GM23248 (cell line): ENCODE results near the gene PLPPR1. TPM values are rescaled to one million over a fixed set of nuclear protein-coding genes. Genes with fewer than 3 reads are reported as not detected.

Experiments
- DNase-seq: peaks from one replicate; pipeline ENCODE4 v3.0.0-alpha.2; 2015
- H2AFZ ChIP-seq: fragments of 200-600 bp; sonication (generic); 2 replicates; pipeline ENCODE4 v1.6.1; 2016; ENCODE audit warnings: antibody characterized with exemption
- H3F3A ChIP-seq: fragments of 200-600 bp; sonication (generic); 2 replicates; pipeline ENCODE4 v1.6.1; 2016; ENCODE audit warnings: mild to moderate bottlenecking, antibody characterized with exemption, mixed run types; ENCODE audit not compliant: insufficient read depth
- H3K27ac ChIP-seq: fragments of 200-600 bp; sonication (generic); 2 replicates; pipeline ENCODE4 v1.5.1; 2016; ENCODE audit warnings: mild to moderate bottlenecking
- H3K27me3 ChIP-seq: fragments of 200-600 bp; sonication (generic); replicated peaks from 2 replicates; pipeline ENCODE4 v1.6.1; 2016; ENCODE audit warnings: mild to moderate bottlenecking; ENCODE audit not compliant: insufficient read depth
- H3K36me3 ChIP-seq: fragments of 200-600 bp; sonication (generic); 2 replicates; pipeline ENCODE4 v1.6.1; 2016; ENCODE audit warnings: low read depth, mild to moderate bottlenecking
- H3K4me1 ChIP-seq: fragments of 200-600 bp; sonication (generic); 2 replicates; pipeline ENCODE4 v1.6.1; 2016; ENCODE audit warnings: mild to moderate bottlenecking; ENCODE audit not compliant: insufficient read depth
- H3K4me2 ChIP-seq: fragments of 200-600 bp; sonication (generic); one replicate; pipeline ENCODE4 v1.6.1; 2016; ENCODE audit warnings: mild to moderate bottlenecking; ENCODE audit not compliant: unreplicated experiment
- H3K4me3 ChIP-seq: fragments of 200-600 bp; sonication (generic); 2 replicates; pipeline ENCODE4 v1.5.1; 2016; ENCODE audit warnings: mild to moderate bottlenecking
- H3K79me2 ChIP-seq: fragments of 200-600 bp; sonication (generic); 2 replicates; pipeline ENCODE4 v1.6.1; 2016; ENCODE audit warnings: mild to moderate bottlenecking; ENCODE audit not compliant: insufficient read depth
- H3K9ac ChIP-seq: fragments of 200-600 bp; sonication (generic); 2 replicates; pipeline ENCODE4 v1.6.1; 2016; ENCODE audit warnings: mild to moderate bottlenecking
- H3K9me2 ChIP-seq: fragments of 200-600 bp; sonication (generic); 2 replicates; pipeline ENCODE4 v1.6.1; 2016; ENCODE audit warnings: mixed run types, mild to moderate bottlenecking, moderate library complexity; ENCODE audit not compliant: insufficient read depth
- H3K9me3 ChIP-seq: fragments of 200-600 bp; sonication (generic); one replicate; pipeline ENCODE4 v1.6.1; 2017; ENCODE audit warnings: low read depth
- H4K20me1 ChIP-seq: fragments of 200-600 bp; sonication (generic); 2 replicates; pipeline ENCODE4 v1.6.0; 2016; ENCODE audit not compliant: insufficient read depth
- EZH2 ChIP-seq: fragments of 200-600 bp; sonication (generic); IDR thresholded peaks from 2 replicates; pipeline ENCODE4 v1.6.1; 2018; ENCODE audit warnings: antibody characterized with exemption, mild to moderate bottlenecking; ENCODE audit not compliant: insufficient read depth, poor library complexity, severe bottlenecking
- EZH2phosphoT487 ChIP-seq: fragments of 200-600 bp; sonication (generic); IDR thresholded peaks from 2 replicates; pipeline ENCODE4 v1.6.1; 2018; ENCODE audit warnings: antibody characterized with exemption, moderate library complexity, mild to moderate bottlenecking, low read depth; ENCODE audit not compliant: insufficient read depth
- WGBS, 2 experiments: methylation state at CpG; one replicate each; pipeline ENCODE4 v1.1.6; 2015 to 2017; ENCODE audit warnings: low lambda C conversion rate in 2 of 2, low coverage in 1 of 2; ENCODE audit errors: missing lambda C conversion rate in 2 of 2; 5-methylcytosine and 5-hydroxymethylcytosine counted together
- in situ Hi-C: fragments of 300-500 bp; cut with MboI; formaldehyde crosslinking; loops from 2 replicates; pipeline ENCODE4 v1.15.0; 2020
- polyA plus RNA-seq: library from polyadenylated mRNA; unstranded; fragments of >200 nt; fragmentation: Nextera tagmentation; extraction: Ambion mirVana; gene quantifications from 2 replicates; pipeline ENCODE4 v1.2.1, GENCODE V29; 2016
- total RNA-seq: library from RNA; depleted of rRNA; stranded (reverse); fragments of >200 nt; shearing (Covaris generic); gene quantifications from 2 replicates; pipeline ENCODE4 v1.2.3, GENCODE V29; 2014

Gene PLPPR1
- total and polyA plus RNA-seq, 2 experiments from 2014 or later, result not detected

- Histone ChIP-seq H3K4me3 (no peak overlapping the region), H3K27me3 (no peaks in the 10 kb centered on the region), H3F3A (no peaks in the 10 kb centered on the region), H3K9me2 (no peaks in the 10 kb centered on the region), H3K36me3 (no peaks in the 10 kb centered on the region), H3K4me1 (no peaks in the 10 kb centered on the region), H3K27ac (no peak overlapping the region), H3K79me2 (no peaks in the 10 kb centered on the region), H3K9me3 (no peaks in the 10 kb centered on the region), H4K20me1 (no peaks in the 10 kb centered on the region), H2AFZ (no peak overlapping the region), H3K4me2 (no peak overlapping the region), H3K9ac (no peak overlapping the region)
- peak; percentile 38 for DNase-seq
- in situ Hi-C loops, result no loop called here
- TF ChIP-seq EZH2, result no peak
- TF ChIP-seq EZH2phosphoT487, result no peak
Observed at GRCh38 chr9:101093620-101094019, 65.1 kb downstream of the PLPPR1 start.

- H3K36me3 ChIP-seq, result no peaks in the 10 kb centered on the region
- TF ChIP-seq EZH2phosphoT487, result no peak
- no peak for TF ChIP-seq EZH2
- 9 to 23% methylated on average over 1 of the region's 1 CpG for WGBS, 2 experiments
- no peak overlapping the region for H3K4me2 ChIP-seq
- H3K4me1 ChIP-seq, result no peaks in the 10 kb centered on the region
- H3F3A ChIP-seq, result no peaks in the 10 kb centered on the region
- no peaks in the 10 kb centered on the region for H3K27me3 ChIP-seq
- in situ Hi-C loops, result no loop called here
- no peak overlapping the region for H2AFZ ChIP-seq
- no peak for DNase-seq
- no peaks in the 10 kb centered on the region for H4K20me1 ChIP-seq
- H3K79me2 ChIP-seq, result no peaks in the 10 kb centered on the region
- H3K9me3 ChIP-seq, result no peaks in the 10 kb centered on the region
- no peaks in the 10 kb centered on the region for H3K9me2 ChIP-seq
- H3K4me3 ChIP-seq, result no peak overlapping the region
- H3K9ac ChIP-seq, result no peak overlapping the region
- no peak overlapping the region for H3K27ac ChIP-seq
Observed at GRCh38 chr9:101094686-101095085, 66.2 kb downstream of the PLPPR1 start.

- Histone ChIP-seq H3K27ac (no peak overlapping the region), H3K36me3 (no peaks in the 10 kb centered on the region), H3K4me1 (no peaks in the 10 kb centered on the region), H2AFZ (no peak overlapping the region), H3K4me2 (no peak overlapping the region), H3K9me2 (no peaks in the 10 kb centered on the region), H4K20me1 (no peaks in the 10 kb centered on the region), H3K79me2 (no peaks in the 10 kb centered on the region), H3K9me3 (no peaks in the 10 kb centered on the region), H3K9ac (no peak overlapping the region), H3K4me3 (no peak overlapping the region), H3F3A (no peaks in the 10 kb centered on the region), H3K27me3 (no peaks in the 10 kb centered on the region)
- in situ Hi-C loops, result no loop called here
- TF ChIP-seq EZH2, result no peak
- no peak for TF ChIP-seq EZH2phosphoT487
- 14 to 19% methylated on average over 1 of the region's 1 CpG for WGBS, 2 experiments
- no peak for DNase-seq
Observed at GRCh38 chr9:101097210-101097609, 68.7 kb downstream of the PLPPR1 start.

GRCh38 chr9:101098392-101098791 lies 69.9 kb downstream of the PLPPR1 start:
- Histone ChIP-seq H3K4me3 (no peak overlapping the region), H3K27ac (no peak overlapping the region), H3K9ac (no peak overlapping the region), H3K9me3 (no peaks in the 10 kb centered on the region), H3K4me2 (no peak overlapping the region), H3K27me3 (no peaks in the 10 kb centered on the region), H3K79me2 (no peaks in the 10 kb centered on the region), H4K20me1 (no peaks in the 10 kb centered on the region), H3K36me3 (no peaks in the 10 kb centered on the region), H2AFZ (no peak overlapping the region), H3K4me1 (no peaks in the 10 kb centered on the region), H3F3A (no peaks in the 10 kb centered on the region), H3K9me2 (no peaks in the 10 kb centered on the region)
- in situ Hi-C loops, result no loop called here
- no peak for TF ChIP-seq EZH2
- TF ChIP-seq EZH2phosphoT487, result no peak
- DNase-seq, result no peak

GRCh38 chr9:101114317-101114716 lies 85.8 kb downstream of the PLPPR1 start:
- H4K20me1 ChIP-seq, result no peaks in the 10 kb centered on the region
- no peaks in the 10 kb centered on the region for H3F3A ChIP-seq
- H3K9ac ChIP-seq, result no peak overlapping the region
- no peaks in the 10 kb centered on the region for H3K4me1 ChIP-seq
- no peaks in the 10 kb centered on the region for H3K9me2 ChIP-seq
- TF ChIP-seq EZH2, result no peak
- TF ChIP-seq EZH2phosphoT487, result no peak
- H3K4me2 ChIP-seq, result no peak overlapping the region
- no peaks in the 10 kb centered on the region for H3K79me2 ChIP-seq
- in situ Hi-C loops, result no loop called here
- H3K9me3 ChIP-seq, result no peaks in the 10 kb centered on the region
- no peak for DNase-seq
- no peak overlapping the region for H2AFZ ChIP-seq
- no peak overlapping the region for H3K4me3 ChIP-seq
- no peaks in the 10 kb centered on the region for H3K27me3 ChIP-seq
- no peak overlapping the region for H3K27ac ChIP-seq
- no peaks in the 10 kb centered on the region for H3K36me3 ChIP-seq
- 31 to 41% methylated on average over 2 of the region's 2 CpGs for WGBS, 2 experiments
